Muscle of leg (tissue), 16 donors: ENCODE results near the gene LRRC8C. TPM values are rescaled to one million over a fixed set of nuclear protein-coding genes. Genes with fewer than 3 reads are reported as not detected.
"Not testable (repeated sequence)": the region's sequence is repeated elsewhere in the genome, so short reads cannot be mapped to it uniquely, and the experiment has no call there.

Experiments
- DNase-seq: peaks from one replicate; pipeline ENCODE4 v3.0.0; 2013
- H3K27ac ChIP-seq: one replicate; pipeline ENCODE4 v1.5.1; 2013; ENCODE audit warnings: mild to moderate bottlenecking, low read length, control low read depth
- H3K27me3 ChIP-seq: one replicate; pipeline ENCODE4 v1.6.1; 2013; ENCODE audit warnings: low read length; ENCODE audit not compliant: control insufficient read depth, insufficient read depth
- H3K36me3 ChIP-seq: one replicate; pipeline ENCODE4 v1.6.1; 2013; ENCODE audit warnings: low read length; ENCODE audit not compliant: control insufficient read depth, insufficient read depth
- H3K4me1 ChIP-seq: one replicate; pipeline ENCODE4 v1.6.1; 2013; ENCODE audit warnings: low read length; ENCODE audit not compliant: control insufficient read depth, insufficient read depth
- H3K4me3 ChIP-seq: one replicate; pipeline ENCODE4 v1.5.1; 2013; ENCODE audit warnings: low read length, control low read depth
- H3K9me3 ChIP-seq: replicated peaks from 2 replicates; pipeline ENCODE4 v1.6.1; 2013; ENCODE audit warnings: low read depth, low read length; ENCODE audit not compliant: control insufficient read depth
- WGBS: methylation state at CpG from one replicate; pipeline ENCODE4 v1.1.5; 2013; ENCODE audit warnings: missing lambda C conversion rate; ENCODE audit not compliant: insufficient coverage; 5-methylcytosine and 5-hydroxymethylcytosine counted together
- long read RNA-seq, 11 donors: transcript quantifications; one replicate each; lab custom pipeline, GENCODE V29; 2026
- polyA plus RNA-seq, 8 donors: library from polyadenylated mRNA; unstranded; fragments of 120-200 nt; gene quantifications; one replicate each; pipeline versions ENCODE4 v1.2.1 to v1.2.3, GENCODE V29; 2013; ENCODE audit warnings: inconsistent platforms in 1 of 8, low replicate concordance in 1 of 8; ENCODE audit not compliant: insufficient read length in 8 of 8, insufficient read depth in 1 of 8
- total RNA-seq: library from RNA; stranded (reverse); fragments of 120-200 nt; gene quantifications from one replicate; pipeline ENCODE4 v1.2.4, GENCODE V29; 2013

The LRRC8C gene
- total RNA-seq (7.7 TPM), polyA plus RNA-seq (10 to 100 TPM in 1 of 8 donors, 1 to 10 TPM in 7; 5.3 to 11.2 (median 7.0) TPM)
- long read RNA-seq, donor 1, full-length matches to known transcripts, result 1 of 1 reads
- long read RNA-seq, donor 1, partial matches to known transcripts, result 0 of 1 reads
- long read RNA-seq, donor 1, other reads (novel, unspliced or antisense), result 0 of 1 reads
- long read RNA-seq, donor 2, result 0 reads
- long read RNA-seq, donor 3, full-length matches to known transcripts, result 6 of 6 reads
- long read RNA-seq, donor 3, partial matches to known transcripts, result 0 of 6 reads
- long read RNA-seq, donor 3, other reads (novel, unspliced or antisense), result 0 of 6 reads
- long read RNA-seq, donor 4, full-length matches to known transcripts, result 2 of 2 reads
- long read RNA-seq, donor 4, partial matches to known transcripts, result 0 of 2 reads
- long read RNA-seq, donor 4, other reads (novel, unspliced or antisense), result 0 of 2 reads
- long read RNA-seq, donor 5, full-length matches to known transcripts, result 17 of 17 reads
- long read RNA-seq, donor 5, partial matches to known transcripts, result 0 of 17 reads
- long read RNA-seq, donor 5, other reads (novel, unspliced or antisense), result 0 of 17 reads
- long read RNA-seq, donor 6, full-length matches to known transcripts, result 2 of 2 reads
- long read RNA-seq, donor 6, partial matches to known transcripts, result 0 of 2 reads
- long read RNA-seq, donor 6, other reads (novel, unspliced or antisense), result 0 of 2 reads
- long read RNA-seq, donor 7, full-length matches to known transcripts, result 5 of 5 reads
- long read RNA-seq, donor 7, partial matches to known transcripts, result 0 of 5 reads
- long read RNA-seq, donor 7, other reads (novel, unspliced or antisense), result 0 of 5 reads
- long read RNA-seq, donor 8, full-length matches to known transcripts, result 3 of 3 reads
- long read RNA-seq, donor 8, partial matches to known transcripts, result 0 of 3 reads
- long read RNA-seq, donor 8, other reads (novel, unspliced or antisense), result 0 of 3 reads
- long read RNA-seq, donor 9, full-length matches to known transcripts, result 4 of 4 reads
- long read RNA-seq, donor 9, partial matches to known transcripts, result 0 of 4 reads
- long read RNA-seq, donor 9, other reads (novel, unspliced or antisense), result 0 of 4 reads
- long read RNA-seq, donor 10, full-length matches to known transcripts, result 8 of 8 reads
- long read RNA-seq, donor 10, partial matches to known transcripts, result 0 of 8 reads
- long read RNA-seq, donor 10, other reads (novel, unspliced or antisense), result 0 of 8 reads
- long read RNA-seq, donor 11, full-length matches to known transcripts, result 7 of 7 reads
- long read RNA-seq, donor 11, partial matches to known transcripts, result 0 of 7 reads
- long read RNA-seq, donor 11, other reads (novel, unspliced or antisense), result 0 of 7 reads

DNA sequence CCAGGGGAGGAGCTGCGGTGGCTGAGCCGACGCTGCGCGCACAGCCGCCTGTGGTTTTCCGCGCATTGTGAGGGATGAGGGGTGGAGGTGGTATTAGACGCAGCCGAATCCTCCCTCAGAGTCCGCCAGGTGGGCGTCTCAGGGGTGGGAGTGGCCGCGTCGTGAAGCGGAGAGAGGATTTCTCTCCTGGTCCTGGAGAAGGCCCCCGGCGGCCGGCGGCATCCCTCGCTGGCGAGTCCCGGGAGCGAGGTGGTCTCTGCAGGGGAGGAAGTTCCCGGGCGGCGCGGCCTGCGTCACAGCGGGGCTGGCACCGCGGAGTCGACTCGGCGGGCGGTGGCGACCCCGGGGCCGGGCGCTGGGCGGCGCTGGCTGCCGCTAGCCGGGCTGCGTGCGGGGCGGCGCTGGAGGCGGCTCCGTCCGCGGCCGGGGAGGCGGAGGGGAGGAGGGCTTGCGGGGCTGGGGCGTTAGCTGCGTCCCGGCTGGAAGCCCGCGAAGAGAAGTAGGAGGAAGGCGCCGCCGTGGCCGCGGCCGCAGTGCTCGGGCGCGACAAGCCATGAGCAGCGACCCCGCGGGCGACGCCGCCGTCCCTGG, at the start of gene LRRC8C:
TSS of gene LRRC8C (plus strand) at position 464 of the 591 bp plus-strand sequence. CDS start 53,354 bp downstream, outside the sequence.
- Histone ChIP-seq H3K9me3 (no peaks in the 10 kb centered on the region), H3K4me1 (peaks cover 15% of the 10 kb centered on the region), H3K4me3 (peak within 1 kb of the TSS; percentile 77), H3K27ac (peak within 1 kb of the TSS; percentile 71), H3K27me3 (peaks cover 9% of the 10 kb centered on the region), H3K36me3 (no peaks in the 10 kb centered on the region)
- peak; percentile 92 for DNase-seq
- WGBS, result under 1% methylated on average over 61 of the region's 76 CpGs

DNA sequence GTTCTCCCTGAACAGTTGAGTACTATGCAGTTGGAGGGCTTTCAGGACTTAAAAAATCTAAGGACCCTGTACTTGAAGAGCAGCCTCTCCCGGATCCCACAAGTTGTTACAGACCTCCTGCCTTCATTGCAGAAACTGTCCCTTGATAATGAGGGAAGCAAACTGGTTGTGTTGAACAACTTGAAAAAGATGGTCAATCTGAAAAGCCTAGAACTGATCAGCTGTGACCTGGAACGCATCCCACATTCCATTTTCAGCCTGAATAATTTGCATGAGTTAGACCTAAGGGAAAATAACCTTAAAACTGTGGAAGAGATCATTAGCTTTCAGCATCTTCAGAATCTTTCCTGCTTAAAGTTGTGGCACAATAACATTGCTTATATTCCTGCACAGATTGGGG, 48.7 kb upstream of the LRRC8C start:
- DNase-seq, result no peak
- Histone ChIP-seq H3K9me3 (no peaks in the 10 kb centered on the region), H3K27me3 (no peaks in the 10 kb centered on the region), H3K36me3 (no peaks in the 10 kb centered on the region), H3K4me1 (no peaks in the 10 kb centered on the region), H3K4me3 (no peak overlapping the region), H3K27ac (no peak overlapping the region)
- WGBS, result 86% methylated on average over 1 of the region's 2 CpGs

DNA sequence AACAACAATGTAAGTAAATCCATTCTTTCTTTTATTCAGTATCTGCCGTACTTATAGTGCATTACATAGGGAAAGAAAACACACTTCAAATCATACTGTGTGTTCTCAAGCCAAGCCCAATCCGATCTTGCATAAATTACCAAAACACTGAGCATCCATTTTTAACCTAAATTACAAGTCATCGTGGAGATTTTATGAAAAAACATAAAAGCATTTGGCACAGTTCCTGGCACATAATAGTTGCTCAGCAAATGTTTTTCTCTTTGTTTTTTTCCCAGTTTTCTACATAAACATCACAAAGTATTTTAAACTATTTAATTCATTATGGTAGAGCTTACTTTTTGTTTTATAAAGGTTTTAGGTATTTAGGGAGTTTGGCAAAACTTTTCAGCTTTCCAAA, 48.1 kb upstream of the LRRC8C start:
- no CpG with 5 or more reads among the region's 3 CpGs for WGBS
- Histone ChIP-seq H3K36me3 (no peaks in the 10 kb centered on the region), H3K4me3 (no peak overlapping the region), H3K27ac (no peak overlapping the region), H3K4me1 (no peaks in the 10 kb centered on the region), H3K27me3 (no peaks in the 10 kb centered on the region), H3K9me3 (no peaks in the 10 kb centered on the region)
- no peak for DNase-seq

DNA sequence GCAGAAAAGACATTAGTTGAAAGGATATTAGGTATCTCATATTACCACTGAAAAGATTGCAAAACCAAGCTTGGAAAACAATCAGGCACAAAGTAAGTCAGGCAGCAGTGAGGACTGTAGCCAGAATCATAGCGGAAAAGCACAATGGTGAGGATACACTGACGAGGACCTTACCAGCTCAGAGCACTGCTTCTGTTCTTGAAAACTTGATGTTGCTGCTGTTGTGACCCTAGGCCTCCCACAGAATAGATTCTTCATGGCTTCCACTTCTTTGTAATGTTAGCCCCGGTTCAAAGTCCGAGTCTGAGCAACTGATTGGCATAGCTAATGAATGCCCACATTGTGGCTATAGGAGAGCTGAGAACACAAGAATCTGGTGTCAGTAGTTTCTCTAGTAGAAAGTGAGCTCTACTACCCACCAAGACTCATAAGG, 45.2 kb upstream of the LRRC8C start:
- WGBS, result 38% methylated on average over 2 of the region's 4 CpGs
- Histone ChIP-seq H3K36me3 (no peaks in the 10 kb centered on the region), H3K27ac (no peak overlapping the region), H3K27me3 (no peaks in the 10 kb centered on the region), H3K4me3 (no peak overlapping the region), H3K9me3 (no peaks in the 10 kb centered on the region), H3K4me1 (no peaks in the 10 kb centered on the region)
- no peak for DNase-seq

DNA sequence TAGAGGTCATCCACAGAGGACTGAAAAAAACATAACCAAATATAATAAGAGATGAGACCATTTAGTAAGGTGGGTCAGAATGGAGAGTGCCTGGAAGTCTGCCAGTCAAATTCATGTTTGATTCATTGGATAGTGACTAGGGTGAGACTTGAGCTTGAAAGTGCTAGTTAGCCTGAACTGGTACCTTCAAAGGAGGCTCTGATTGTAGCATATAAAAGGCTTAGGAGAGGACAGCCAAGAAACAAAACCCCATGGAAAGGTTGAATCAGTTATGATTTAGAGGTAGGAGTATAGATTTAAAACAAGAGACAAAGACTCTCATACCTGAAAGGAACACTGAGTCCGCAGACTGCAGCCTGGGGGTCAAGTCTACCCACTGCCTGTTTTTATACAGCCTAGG, 44.4 kb upstream of the LRRC8C start:
- H3K9me3 ChIP-seq, result no peaks in the 10 kb centered on the region
- no peak for DNase-seq
- H3K4me3 ChIP-seq, result no peak overlapping the region
- WGBS, result no CpG with 5 or more reads among the region's 1 CpG
- no peaks in the 10 kb centered on the region for H3K36me3 ChIP-seq
- H3K4me1 ChIP-seq, result no peaks in the 10 kb centered on the region
- H3K27ac ChIP-seq, result no peak overlapping the region
- no peaks in the 10 kb centered on the region for H3K27me3 ChIP-seq

DNA sequence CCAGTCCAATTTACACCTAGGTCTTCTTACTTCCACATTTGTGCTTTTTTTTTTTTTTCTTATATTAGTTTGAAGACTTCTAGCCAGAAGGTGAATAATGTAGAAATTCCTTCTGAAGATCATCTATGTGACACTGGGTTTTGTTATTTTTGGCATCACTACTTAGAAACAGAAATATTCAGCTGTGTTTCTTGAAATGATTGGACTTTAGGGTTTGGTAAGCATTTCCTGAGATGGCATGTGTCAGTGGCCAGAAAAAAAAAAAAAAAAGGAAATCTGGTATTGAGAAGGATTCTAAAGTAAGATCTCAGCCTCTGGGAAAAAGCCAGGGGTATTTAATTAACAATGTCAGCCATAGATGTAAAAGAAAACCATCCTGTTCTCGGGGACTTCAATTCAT, 43.4 kb upstream of the LRRC8C start:
- DNase-seq, result no peak
- Histone ChIP-seq H3K9me3 (no peaks in the 10 kb centered on the region), H3K4me1 (no peaks in the 10 kb centered on the region), H3K4me3 (no peak overlapping the region), H3K36me3 (no peaks in the 10 kb centered on the region), H3K27me3 (no peaks in the 10 kb centered on the region), H3K27ac (no peak overlapping the region)
- no CpG with 5 or more reads among the region's 1 CpG for WGBS

DNA sequence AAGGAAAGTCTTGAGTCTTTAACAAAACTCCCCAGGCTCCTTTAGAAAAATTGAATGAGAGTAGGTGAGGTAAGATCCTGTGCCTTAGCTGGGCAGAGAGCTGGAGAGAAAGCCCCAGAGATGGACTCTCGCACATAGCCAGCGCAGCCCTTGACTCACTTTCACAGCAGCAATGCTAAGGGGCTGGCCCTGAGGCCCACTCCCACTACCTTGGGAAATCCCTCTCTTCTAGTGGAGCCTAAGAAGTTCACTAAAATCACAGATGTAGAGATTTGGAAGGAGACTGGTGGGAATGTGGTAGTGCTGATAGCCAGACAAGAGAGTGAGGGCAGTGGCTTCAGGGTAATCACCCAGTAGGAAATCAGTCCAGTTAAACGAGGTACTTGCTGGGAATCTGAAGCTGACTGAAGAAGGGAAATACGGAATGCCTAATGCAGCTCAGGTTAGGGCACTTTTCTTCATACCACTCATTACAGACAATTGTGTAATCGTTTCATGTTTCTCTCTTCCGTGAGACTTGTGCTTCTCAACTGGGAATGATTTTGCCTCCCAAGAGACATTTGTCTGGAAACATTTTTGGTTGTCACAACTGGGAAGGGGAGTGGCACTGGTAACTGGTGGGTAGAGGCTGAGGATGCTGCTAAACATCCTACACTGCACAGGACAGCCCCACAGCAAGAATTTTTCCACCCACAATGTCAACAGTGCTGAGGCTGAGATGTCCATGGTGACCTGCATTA, 42.4 kb upstream of the LRRC8C start:
- H3K27ac ChIP-seq, result no peak overlapping the region
- H3K9me3 ChIP-seq, result no peaks in the 10 kb centered on the region
- no peak overlapping the region for H3K4me3 ChIP-seq
- H3K4me1 ChIP-seq, result no peaks in the 10 kb centered on the region
- no peak for DNase-seq
- H3K36me3 ChIP-seq, result no peaks in the 10 kb centered on the region
- WGBS, result 29% methylated on average over 1 of the region's 6 CpGs
- no peaks in the 10 kb centered on the region for H3K27me3 ChIP-seq

DNA sequence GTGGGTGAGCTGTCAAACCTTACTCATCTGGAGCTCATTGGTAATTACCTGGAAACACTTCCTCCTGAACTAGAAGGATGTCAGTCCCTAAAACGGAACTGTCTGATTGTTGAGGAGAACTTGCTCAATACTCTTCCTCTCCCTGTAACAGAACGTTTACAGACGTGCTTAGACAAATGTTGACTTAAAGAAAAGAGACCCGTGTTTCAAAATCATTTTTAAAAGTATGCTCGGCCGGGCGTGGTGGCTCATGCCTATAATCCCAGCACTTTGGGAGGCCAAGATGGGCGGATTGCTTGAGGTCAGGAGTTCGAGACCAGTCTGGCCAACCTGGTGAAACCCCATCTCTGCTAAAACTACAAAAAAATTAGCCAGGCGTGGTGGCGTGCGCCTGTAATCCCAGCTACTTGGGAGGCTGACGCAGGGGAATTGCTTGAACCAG, 40.0 kb upstream of the LRRC8C start:
- DNase-seq, H3K36me3 ChIP-seq, H3K27ac ChIP-seq: not testable (repeated sequence)

More for the DNA sequence above, 40.0 kb upstream of the LRRC8C start:
- not testable (repeated sequence) for H3K4me1 ChIP-seq, H3K27me3 ChIP-seq, H3K9me3 ChIP-seq, H3K4me3 ChIP-seq
- WGBS, result 89% methylated on average over 6 of the region's 13 CpGs
